Thyroid gland (tissue), 4 donors: ENCODE measurements around the gene TMEM117.

Source experiments
- CTCF ChIP-seq, 6 experiments: fragments of 200-600 bp in 3 of 6; fragments of 450-650 bp in 3 of 6; sonication (generic) in 3 of 6; IDR thresholded peaks; one replicate each; pipeline ENCODE4 v1.5.1; 2016 to 2019; ENCODE audit warnings: antibody characterized with exemption in 6 of 6, mild to moderate bottlenecking in 2 of 6, inconsistent platforms in 1 of 6, moderate library complexity in 1 of 6
- POLR2A ChIP-seq, 2 donors: fragments of 450-650 bp; IDR thresholded peaks; one replicate each; pipeline ENCODE4 v1.6.1; 2017; ENCODE audit warnings: antibody characterized with exemption in 2 of 2, mild to moderate bottlenecking in 2 of 2, moderate library complexity in 1 of 2

- TF ChIP-seq CTCF (IDR thresholded peaks at IDR 0.05) (no peak), POLR2A (IDR thresholded peaks at IDR 0.05) (no peak)
Measured at GRCh38 chr12:43861015-43861839, 25.3 kb downstream of the TMEM117 start.
